HG03520 (cell line): ENCODE data around the gene PRSS57.
"Not testable (repeated sequence)": the region's sequence is repeated elsewhere in the genome, so short reads cannot be mapped to it uniquely, and the experiment has no call there.

ENCODE experiments used
- ATAC-seq: cut with Tn5 transposase; IDR thresholded peaks from one replicate; pipeline ENCODE4 v1.9.1; 2021; ENCODE audit warnings: mild to moderate bottlenecking, moderate library complexity; ENCODE audit not compliant: unreplicated experiment

Gene PRSS57

GRCh38 chr19:698529-698928, 3.3 kb upstream of the PRSS57 start:
- not testable (repeated sequence) for ATAC-seq

DNA sequence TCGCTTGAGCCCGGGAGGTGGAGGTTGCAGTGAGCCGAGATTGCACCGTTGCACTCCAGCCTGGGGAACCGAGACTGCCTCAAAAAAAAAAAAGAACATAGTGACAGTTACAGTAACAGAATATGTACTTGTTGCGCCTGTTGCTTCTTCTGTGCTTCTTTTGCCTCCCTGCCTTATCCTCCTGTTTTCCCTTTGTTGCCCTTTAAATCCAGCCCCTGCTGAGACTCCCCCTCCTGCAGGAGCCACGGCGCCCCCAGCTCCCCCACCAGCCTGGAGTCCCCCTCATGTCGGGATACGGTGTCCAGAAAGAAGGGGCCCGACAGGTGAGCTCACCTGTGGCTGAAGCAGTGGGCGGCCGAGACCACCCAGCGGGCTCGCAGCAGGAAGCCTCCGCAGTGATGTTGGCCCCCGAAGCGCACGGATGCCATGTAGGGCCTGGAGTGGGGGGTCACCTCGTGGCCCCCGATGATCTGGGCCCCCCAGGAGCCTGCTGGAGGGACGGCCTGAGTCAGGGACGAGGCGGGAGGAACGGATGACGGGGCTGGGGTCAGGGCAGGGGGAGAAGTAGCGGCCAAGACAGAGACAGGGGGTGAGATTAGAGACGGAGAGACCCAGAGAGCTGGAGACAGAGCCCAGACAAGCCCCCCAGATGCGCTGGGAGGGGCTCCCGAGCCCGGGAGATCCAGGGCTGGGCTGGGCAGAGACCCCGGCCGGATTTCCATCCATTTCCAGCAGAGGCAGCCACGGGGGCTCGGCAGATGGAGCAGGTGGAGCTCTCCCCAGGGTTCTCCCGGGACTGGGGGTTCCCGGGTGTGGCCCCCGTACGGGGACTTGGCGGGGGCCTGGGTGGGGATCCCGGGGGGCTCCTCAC, 536 bp downstream of the PRSS57 start:
- no peak for ATAC-seq

DNA sequence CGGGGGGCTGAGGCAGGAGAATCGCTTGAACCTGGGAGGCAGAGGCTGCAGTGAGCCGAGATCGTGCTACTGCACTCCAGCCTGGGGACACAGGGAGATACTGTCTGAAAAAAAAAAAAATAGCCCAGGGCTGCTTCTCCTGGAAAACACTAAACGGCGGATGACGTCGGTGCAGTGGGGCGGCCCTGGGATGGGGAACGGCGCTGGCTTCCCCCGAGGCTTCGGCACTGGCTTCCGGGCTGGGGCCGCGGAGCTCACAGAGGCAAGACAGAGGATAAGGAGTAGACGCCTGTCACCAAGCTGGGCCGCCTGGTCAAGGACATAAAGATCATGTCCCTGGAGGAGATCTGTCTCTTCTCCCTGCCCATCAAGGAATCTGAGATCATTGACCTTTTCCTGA, 5.0 kb downstream of the PRSS57 start:
- ATAC-seq: no peak

DNA sequence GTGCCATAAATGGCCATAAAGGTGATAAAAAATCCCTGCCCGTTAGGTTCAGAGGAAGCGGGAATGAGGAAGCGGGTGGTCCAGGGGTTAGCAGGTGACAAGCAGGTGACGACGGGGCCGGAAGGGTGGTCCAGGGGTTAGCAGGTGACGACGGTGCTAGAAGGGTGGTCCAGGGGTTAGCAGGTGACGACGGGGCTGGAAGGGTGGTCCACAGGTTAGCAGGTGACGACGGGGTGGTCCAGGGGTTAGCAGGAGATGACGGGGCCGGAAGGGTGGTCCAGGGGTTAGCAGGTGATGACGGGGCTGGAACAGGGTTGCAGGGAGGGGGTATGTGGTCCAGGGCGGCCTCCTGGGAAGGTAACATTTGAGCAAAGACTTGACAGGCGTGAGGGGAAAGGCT, 6.3 kb downstream of the PRSS57 start:
- no peak for ATAC-seq

DNA sequence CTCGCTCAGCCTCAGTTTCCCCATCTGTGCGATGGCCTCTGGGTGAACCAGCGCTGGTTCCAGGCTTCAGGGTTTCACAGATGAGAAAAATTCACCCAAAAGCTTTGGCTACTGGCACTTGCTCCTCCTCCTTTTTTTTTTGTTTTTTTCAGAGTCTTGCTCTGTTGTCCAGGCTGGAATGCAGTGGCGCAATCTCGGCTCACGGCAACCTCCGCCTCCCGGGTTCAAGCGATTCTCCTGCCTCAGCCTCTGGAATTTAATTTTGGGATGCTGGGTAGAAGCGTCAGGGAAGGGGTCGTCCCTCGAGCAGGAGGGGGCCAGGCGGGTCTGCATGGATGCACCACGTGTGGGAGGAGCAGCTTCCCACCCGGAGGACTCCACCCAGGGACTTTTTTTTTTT, 7.0 kb downstream of the PRSS57 start:
- no peak for ATAC-seq

- no peak for ATAC-seq
Observed at GRCh38 chr19:687569-688166, 7.6 kb downstream of the PRSS57 start.

GRCh38 chr19:686589-687297, 8.5 kb downstream of the PRSS57 start:
- no peak for ATAC-seq

DNA sequence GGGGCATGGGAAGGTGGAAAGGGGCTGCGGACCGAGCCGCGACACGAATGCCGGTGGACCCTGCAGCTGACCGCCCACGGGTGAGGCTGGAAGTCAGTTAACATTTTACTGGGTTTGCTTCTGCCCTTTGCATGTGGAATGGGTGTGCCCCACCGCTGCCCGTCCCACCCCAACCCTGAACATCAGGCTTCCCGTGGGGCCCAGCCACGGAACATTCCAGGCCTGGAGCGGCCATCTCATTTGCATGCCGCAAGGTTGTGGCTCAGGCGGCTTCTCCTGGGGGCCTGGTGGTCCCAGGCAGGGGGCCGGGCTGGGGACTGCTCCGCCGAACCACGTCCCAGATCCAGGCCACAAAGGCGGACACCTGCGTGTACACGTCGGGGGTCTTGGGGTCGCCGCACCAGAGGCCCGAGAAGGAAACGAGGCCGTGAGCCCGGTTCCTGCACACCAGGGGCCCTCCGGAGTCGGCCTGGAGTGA, 9.8 kb downstream of the PRSS57 start:
- ATAC-seq: no peak

DNA sequence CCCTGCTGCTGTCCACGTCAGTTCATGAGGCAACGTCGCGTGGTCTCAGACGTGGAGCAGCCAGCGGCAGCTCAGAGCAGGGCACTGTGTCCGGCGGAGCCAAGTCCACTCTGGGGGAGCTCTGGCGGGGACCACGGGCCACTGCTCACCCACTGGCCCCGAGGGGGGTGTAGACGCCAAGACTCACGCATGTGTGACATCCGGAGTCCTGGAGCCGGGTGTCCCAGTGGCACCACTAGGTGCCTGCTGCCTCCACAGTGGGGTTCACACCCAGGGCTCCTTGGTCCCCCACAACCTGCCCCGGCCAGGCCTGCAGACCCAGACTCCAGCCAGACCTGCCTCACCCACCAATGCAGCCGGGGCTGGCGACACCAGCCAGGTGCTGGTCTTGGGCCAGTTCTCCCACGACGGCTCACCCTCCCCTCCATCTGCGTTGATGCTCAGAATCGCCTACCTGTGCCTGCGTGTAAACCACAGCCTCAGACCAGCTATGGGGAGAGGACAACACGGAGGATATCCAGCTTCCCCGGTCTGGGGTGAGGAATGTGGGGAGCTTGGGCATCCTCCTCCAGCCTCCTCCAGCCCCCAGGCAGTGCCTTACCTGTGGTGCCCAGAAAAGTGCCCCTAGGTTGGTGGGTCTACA, 12.5 kb downstream of the PRSS57 start:
- ATAC-seq: no peak

GRCh38 chr19:681029-682019, 13.9 kb downstream of the PRSS57 start:
- no peak for ATAC-seq

GRCh38 chr19:680287-681028, 14.8 kb downstream of the PRSS57 start:
- peak; percentile 72 for ATAC-seq

GRCh38 chr19:679418-680286, 15.6 kb downstream of the PRSS57 start:
- ATAC-seq: no peak

DNA sequence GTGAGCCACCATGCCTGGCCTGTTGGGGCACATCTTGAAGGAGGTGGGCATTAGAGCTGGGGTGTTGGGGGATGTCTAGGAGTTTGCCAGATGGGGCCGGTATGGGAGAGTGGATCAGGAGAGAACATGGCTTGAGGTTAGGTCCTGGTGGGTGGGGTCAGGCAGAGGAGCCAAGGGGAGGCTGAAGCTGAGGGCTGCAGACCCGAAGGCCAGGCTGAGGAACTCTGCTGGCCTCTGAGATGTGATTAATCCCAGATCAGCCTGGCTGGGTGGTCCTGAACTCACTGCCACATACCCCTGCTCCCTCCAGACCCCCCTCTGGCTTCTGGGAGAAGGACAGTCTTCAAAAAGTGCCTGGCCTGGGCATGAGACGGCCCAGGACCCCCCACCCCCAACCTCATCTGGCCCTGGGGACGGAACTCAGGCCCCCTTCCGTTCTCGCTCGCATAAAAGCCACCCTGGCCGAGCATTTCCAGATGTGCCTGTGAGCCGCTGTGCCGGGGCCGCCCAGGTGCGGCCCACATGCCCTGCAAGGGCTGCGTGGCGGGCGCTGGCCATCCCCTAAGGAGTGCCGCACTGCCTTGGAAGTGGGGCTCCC, 16.4 kb downstream of the PRSS57 start:
- no peak for ATAC-seq

DNA sequence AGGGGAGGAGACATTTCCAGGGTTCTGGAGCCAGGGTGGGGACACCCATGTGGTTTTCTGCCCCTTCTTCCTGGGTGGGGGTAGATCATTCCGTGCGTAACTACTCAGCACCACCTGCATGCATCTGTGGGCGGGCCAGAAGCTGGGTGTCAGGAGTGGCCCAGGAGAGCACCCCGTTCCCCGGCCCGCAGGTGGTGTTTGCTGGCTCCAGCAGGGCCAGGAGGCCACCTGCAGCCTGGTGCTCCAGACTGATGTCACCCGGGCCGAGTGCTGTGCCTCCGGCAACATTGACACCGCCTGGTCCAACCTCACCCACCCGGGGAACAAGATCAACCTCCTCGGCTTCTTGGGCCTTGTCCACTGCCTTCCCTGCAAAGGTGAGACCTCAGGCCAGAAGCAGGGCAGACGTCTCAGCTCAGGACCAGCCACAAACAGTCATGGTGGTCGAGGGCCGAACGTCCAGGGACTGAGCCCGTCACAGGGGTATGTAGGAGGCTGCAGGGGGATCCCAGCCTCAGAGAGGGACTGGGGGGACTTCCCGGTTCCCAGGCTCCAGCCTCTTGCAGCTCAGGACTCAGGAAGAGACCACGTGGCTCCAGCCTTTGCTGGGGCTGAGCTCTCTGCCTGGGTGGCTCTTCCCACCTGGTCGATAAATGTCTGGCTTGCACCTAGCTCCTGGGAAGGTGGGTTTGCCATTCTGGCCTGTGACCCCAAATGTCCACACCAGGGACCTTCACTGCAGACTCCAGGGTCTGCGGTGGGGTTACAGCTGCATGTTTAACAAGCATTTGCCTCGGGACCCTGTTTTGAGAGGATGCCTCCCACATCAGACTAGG, 17.4 kb downstream of the PRSS57 start:
- no peak for ATAC-seq

DNA sequence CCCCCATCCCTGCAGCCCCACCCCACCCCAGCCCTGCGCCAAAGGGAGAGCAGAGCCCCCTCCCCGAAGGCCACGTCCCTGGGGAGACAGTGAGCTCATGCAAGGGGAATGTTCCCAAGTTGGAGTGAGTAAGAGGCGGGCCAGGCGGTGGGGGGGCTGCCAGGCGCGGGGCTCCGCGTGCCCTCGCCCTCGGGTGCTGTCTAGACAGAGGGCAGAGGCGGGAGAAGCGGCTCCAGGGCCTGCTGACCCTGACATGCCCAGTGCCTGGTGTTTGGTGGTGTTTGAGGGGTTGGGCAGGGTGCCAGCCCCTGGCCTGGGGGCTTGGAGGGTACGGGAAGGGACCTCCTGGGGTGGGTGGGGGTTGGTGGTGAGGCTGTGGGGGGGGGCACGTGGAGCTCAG, 18.1 kb downstream of the PRSS57 start:
- no peak for ATAC-seq

DNA sequence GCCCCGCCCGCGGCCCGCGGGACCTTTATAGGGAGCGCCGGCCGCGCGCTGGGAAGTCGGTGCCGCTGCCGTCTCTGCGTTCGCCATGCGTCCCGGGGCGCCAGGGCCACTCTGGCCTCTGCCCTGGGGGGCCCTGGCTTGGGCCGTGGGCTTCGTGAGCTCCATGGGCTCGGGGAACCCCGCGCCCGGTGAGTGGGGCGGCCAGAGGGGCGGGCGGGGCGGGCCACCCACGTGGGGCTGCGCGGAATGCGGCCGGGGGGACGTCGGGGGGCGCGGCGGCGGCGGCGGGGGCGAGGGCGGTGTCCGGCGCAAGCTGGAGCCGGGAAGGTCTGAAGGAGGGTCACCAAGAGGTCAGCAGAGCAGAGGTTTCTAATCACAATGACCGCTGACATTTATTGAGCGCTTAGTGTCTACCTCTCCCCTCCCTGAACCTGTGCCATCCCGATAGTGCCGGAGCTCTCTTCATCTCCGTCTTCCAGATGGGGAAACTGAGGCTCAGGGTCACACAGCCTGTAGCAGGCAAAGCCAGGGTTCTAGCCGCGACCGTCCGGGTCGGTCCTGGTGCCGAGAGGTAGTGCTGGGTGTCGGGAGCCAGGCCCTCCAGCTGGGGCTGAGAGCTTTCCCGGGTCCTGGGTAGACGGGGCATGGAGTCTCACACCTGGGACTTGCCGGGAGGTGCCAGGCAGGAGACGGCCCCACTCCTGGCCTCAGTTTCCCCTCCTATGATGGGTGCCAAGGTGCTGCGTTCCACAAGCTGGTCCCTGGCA, 18.7 kb downstream of the PRSS57 start, which contains the start of gene FSTL3:
Gene FSTL3 (plus strand): TSS at position 54 of the 767 bp plus-strand sequence. CDS start 32 bp downstream, at position 86.
- ATAC-seq: no peak
